GM19023 (cell line): ENCODE data around the gene RDH11.

Experiments used
- ATAC-seq: cut with Tn5 transposase; IDR thresholded peaks from one replicate; pipeline ENCODE4 v1.9.1; 2021; ENCODE audit warnings: mild to moderate bottlenecking, moderate library complexity; ENCODE audit not compliant: unreplicated experiment

RDH11 gene

DNA sequence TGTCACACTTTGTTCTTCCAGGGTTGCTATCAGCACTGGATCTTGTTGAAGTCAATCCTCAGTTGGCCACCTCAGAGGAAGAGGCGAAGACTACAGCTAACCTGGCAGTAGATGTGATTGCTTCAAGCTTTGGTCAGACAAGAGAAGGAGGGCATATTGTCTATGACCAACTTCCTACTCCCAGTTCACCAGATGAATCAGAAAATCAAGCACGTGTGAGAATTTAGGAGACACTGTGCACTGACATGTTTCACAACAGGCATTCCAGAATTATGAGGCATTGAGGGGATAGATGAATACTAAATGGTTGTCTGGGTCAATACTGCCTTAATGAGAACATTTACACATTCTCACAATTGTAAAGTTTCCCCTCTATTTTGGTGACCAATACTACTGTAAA lies 44.9 kb downstream of the RDH11 start:
- no peak for ATAC-seq

GRCh38 chr14:67650151-67650550 lies 45.4 kb downstream of the RDH11 start:
- ATAC-seq: no peak

DNA sequence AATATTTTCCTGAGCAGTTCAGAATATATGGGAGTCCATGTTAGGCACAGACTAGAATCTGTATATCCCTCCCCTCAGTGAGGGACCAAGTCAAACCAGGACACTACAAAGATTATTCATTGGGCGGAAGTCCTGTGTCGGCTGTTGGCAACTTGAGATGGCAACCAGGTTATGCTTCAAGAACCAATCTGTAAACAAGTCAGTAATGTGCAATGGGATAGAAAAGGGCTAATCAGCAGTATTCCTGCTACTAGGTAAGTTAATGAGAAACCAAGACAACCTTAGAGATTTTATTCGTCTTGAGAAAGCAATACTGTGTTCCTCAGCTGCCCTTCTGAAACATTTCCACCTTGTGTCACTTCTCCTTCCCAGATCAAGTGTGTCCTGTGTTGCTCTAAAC lies 49.4 kb downstream of the RDH11 start:
- ATAC-seq: no peak

- ATAC-seq: no peak
Measured at GRCh38 chr14:67645414-67645813, 50.1 kb downstream of the RDH11 start.

- no peak for ATAC-seq
Measured at GRCh38 chr14:67644428-67644827, 51.1 kb downstream of the RDH11 start.

- ATAC-seq: no peak
Measured at GRCh38 chr14:67643713-67644112, 51.9 kb downstream of the RDH11 start.

GRCh38 chr14:67641902-67642749 lies 53.4 kb downstream of the RDH11 start:
- no peak for ATAC-seq

DNA sequence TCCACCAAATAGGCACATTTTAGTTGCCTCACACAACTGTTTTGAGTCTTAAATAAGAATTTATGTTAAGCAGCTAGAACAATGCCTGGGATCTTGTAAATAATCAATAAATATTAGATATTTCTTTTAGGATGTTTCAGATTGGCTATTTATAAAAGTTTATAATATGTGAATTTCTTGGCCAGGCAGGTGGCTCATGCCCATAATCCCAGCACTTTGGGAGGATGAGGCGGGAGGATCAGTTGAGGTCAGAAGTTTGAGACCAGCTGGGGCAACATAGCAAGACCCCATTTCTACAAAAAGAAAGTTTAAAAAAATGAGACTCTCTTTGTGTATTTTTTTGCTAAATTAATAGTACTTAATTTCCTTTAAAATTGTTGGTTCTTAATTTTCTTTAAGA lies 54.1 kb downstream of the RDH11 start:
- ATAC-seq: no peak

- ATAC-seq: no peak
Measured at GRCh38 chr14:67638642-67639041, 56.9 kb downstream of the RDH11 start.

DNA sequence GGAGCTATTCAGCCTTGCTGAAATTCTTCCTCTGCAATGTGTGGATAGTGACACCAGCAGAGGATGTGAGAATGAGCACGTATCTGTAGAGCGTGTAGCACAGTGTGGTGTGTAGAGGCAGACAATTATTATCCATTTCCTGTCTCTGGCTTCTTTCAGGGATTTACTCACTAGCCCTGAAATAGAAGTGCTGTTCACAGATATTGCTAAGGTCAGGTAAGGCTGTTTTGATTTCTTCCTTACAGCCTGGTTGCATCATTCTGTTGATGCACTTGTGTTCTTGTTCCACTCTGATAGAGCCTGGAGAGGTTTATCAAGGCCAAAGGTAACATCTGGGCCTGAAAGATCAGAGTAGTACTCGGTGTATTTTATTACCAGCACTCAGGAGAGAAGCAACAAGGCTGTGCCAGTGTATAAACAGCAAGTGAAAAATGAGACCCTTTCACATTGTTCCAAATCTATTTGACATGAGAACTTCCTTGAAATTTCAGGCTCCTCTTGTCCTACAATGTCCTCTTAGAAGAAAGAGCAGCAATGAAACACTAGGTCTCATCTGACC lies 59.1 kb downstream of the RDH11 start:
- ATAC-seq: no peak

DNA sequence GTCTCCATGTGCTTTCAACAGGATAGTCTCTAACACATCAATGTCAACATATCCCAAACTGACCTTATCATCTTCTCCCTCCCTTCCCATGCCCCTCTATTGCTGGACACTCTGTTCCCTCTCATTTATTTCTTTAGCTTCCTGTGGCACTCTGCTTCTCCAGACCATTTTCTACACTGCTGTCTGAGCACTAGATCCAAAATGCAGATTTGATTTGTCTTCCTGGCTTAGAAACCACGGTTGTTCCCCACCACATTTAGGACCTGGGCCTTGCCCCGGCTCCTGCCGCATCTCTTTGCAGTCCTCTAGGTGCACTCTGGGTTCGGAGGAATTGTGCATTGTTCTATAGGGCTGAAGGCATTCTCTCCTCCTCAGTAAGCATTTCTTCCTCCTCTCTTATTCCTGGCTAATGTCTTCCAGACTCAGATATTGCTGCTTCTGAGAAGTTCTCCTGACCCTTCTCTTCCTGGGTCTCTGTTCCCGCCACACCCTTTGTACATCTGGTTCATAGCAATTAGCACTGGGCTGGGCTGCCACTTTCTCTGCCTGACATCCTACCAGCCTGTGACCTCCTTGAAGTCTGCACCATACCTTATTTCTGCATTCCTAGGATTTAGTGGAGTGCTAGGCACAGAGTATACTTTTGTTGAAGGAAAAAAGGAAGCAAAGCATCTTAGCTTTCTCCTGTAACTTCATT lies 62.0 kb downstream of the RDH11 start:
- no peak for ATAC-seq

GRCh38 chr14:67630938-67631337 lies 64.6 kb downstream of the RDH11 start:
- no peak for ATAC-seq

- ATAC-seq: no peak
Measured at GRCh38 chr14:67630186-67630585, 65.4 kb downstream of the RDH11 start.

GRCh38 chr14:67627519-67627918 lies 68.0 kb downstream of the RDH11 start:
- no peak for ATAC-seq
